Activated T-cell treated with anti-CD3 and anti-CD28 coated beads for 1 hour (primary cell): ENCODE results near the gene ETV7.
A peak's percentile ranks its signal among the peaks of the same experiment; 100 is the strongest.
"Not testable (repeated sequence)": the region's sequence is repeated elsewhere in the genome, so short reads cannot be mapped to it uniquely, and the experiment has no call there.

Experiments used
- DNase-seq: peaks from one replicate; pipeline ENCODE4 v3.0.0-alpha.2; 2020; ENCODE audit warnings: low read depth

The ETV7 gene

GRCh38 chr6:36363371-36363752 lies 24.1 kb downstream of the ETV7 start:
- DNase-seq = not testable (repeated sequence)

GRCh38 chr6:36362551-36363370 lies 24.7 kb downstream of the ETV7 start:
- DNase-seq = no peak

- no peak for DNase-seq
Observed at GRCh38 chr6:36361071-36361470, 26.4 kb downstream of the ETV7 start.

GRCh38 chr6:36360241-36361054 lies 27.0 kb downstream of the ETV7 start:
- DNase-seq = peak; percentile 58

- DNase-seq = no peak
Observed at GRCh38 chr6:36358226-36358915, 29.1 kb downstream of the ETV7 start.

GRCh38 chr6:36357872-36358225 lies 29.6 kb downstream of the ETV7 start:
- DNase-seq = no peak

- no peak for DNase-seq
Observed at GRCh38 chr6:36355819-36356218, 31.6 kb downstream of the ETV7 start.

GRCh38 chr6:36353411-36353915 lies 34.0 kb downstream of the ETV7 start:
- no peak for DNase-seq

- no peak for DNase-seq
Observed at GRCh38 chr6:36352477-36353157, 34.9 kb downstream of the ETV7 start.

- no peak for DNase-seq
Observed at GRCh38 chr6:36350681-36351571, 36.5 kb downstream of the ETV7 start.

- DNase-seq = no peak
Observed at GRCh38 chr6:36350082-36350481, 37.4 kb downstream of the ETV7 start.

- DNase-seq = peak; percentile 7
Observed at GRCh38 chr6:36349240-36349639, 38.2 kb downstream of the ETV7 start.

- DNase-seq = no peak
Observed at GRCh38 chr6:36347621-36348020, 39.8 kb downstream of the ETV7 start.

GRCh38 chr6:36346486-36347273 lies 40.8 kb downstream of the ETV7 start:
- DNase-seq = no peak

- DNase-seq = no peak
Observed at GRCh38 chr6:36345681-36346466, 41.6 kb downstream of the ETV7 start.

GRCh38 chr6:36343109-36343680 lies 44.3 kb downstream of the ETV7 start:
- DNase-seq = no peak

GRCh38 chr6:36340618-36341454 lies 46.6 kb downstream of the ETV7 start:
- DNase-seq = peak; percentile 63

GRCh38 chr6:36340306-36340617 lies 47.2 kb downstream of the ETV7 start:
- DNase-seq = no peak
